GM18858 (cell line): ENCODE results near the gene OSTF1.

Experiments used
- ATAC-seq: cut with Tn5 transposase; IDR thresholded peaks from one replicate; pipeline ENCODE4 v1.9.1; 2021; ENCODE audit not compliant: unreplicated experiment

The OSTF1 gene

GRCh38 chr9:75084081-75084672 lies 4.1 kb upstream of the OSTF1 start:
- ATAC-seq: no peak

GRCh38 chr9:75085640-75086039 lies 2.7 kb upstream of the OSTF1 start:
- ATAC-seq: no peak

- no peak for ATAC-seq
These were observed 1.6 kb upstream of the OSTF1 start for GRCh38 chr9:75086541-75087288.

GRCh38 chr9:75087289-75087823 lies 958 bp upstream of the OSTF1 start:
- peak; percentile 30 for ATAC-seq

- peak; percentile 28 for ATAC-seq
These were observed 495 bp downstream of the OSTF1 start for GRCh38 chr9:75088646-75089372.

GRCh38 chr9:75089373-75089766 lies 1.1 kb downstream of the OSTF1 start:
- ATAC-seq: no peak

GRCh38 chr9:75090579-75090978 lies 2.3 kb downstream of the OSTF1 start:
- ATAC-seq: no peak

- no peak for ATAC-seq
These were observed 4.5 kb downstream of the OSTF1 start for GRCh38 chr9:75092766-75093165.

GRCh38 chr9:75096796-75097195 lies 8.5 kb downstream of the OSTF1 start:
- no peak for ATAC-seq

GRCh38 chr9:75101004-75101588 lies 12.8 kb downstream of the OSTF1 start:
- ATAC-seq: no peak

- ATAC-seq: no peak
These were observed 14.0 kb downstream of the OSTF1 start for GRCh38 chr9:75102177-75102790.

- no peak for ATAC-seq
These were observed 16.3 kb downstream of the OSTF1 start for GRCh38 chr9:75104607-75105006.

- no peak for ATAC-seq
These were observed 16.8 kb downstream of the OSTF1 start for GRCh38 chr9:75105019-75105540.

GRCh38 chr9:75105841-75106240 lies 17.5 kb downstream of the OSTF1 start:
- no peak for ATAC-seq

GRCh38 chr9:75106857-75107256 lies 18.5 kb downstream of the OSTF1 start:
- ATAC-seq: no peak

GRCh38 chr9:75108571-75108970 lies 20.3 kb downstream of the OSTF1 start:
- ATAC-seq: no peak

- no peak for ATAC-seq
These were observed 21.0 kb downstream of the OSTF1 start for GRCh38 chr9:75109210-75109839.

GRCh38 chr9:75111019-75111622 lies 22.8 kb downstream of the OSTF1 start:
- no peak for ATAC-seq

GRCh38 chr9:75112789-75113188 lies 24.5 kb downstream of the OSTF1 start:
- ATAC-seq: no peak

GRCh38 chr9:75116306-75116705 lies 28.0 kb downstream of the OSTF1 start:
- ATAC-seq: no peak
